Loucy (cell line): ENCODE data around the gene ISM1.

ENCODE experiments used
- H2AFZ ChIP-seq: fragments of 200-600 bp; sonication (generic); 2 replicates; pipeline ENCODE4 v1.6.0; 2016; ENCODE audit warnings: antibody characterized with exemption, mild to moderate bottlenecking, low read length, moderate library complexity
- H3F3A ChIP-seq: fragments of 200-600 bp; 2 replicates; pipeline ENCODE4 v1.6.0; 2016; ENCODE audit warnings: antibody characterized with exemption, low read depth, mild to moderate bottlenecking
- H3K27me3 ChIP-seq: fragments of 200-600 bp; sonication (generic); 2 replicates; pipeline ENCODE4 v1.6.1; 2014; ENCODE audit warnings: low read length, mild to moderate bottlenecking; ENCODE audit not compliant: insufficient read depth, poor library complexity, severe bottlenecking
- H3K36me3 ChIP-seq: fragments of 200-600 bp; sonication (generic); 2 replicates; pipeline ENCODE4 v1.6.1; 2016; ENCODE audit warnings: low read length; ENCODE audit not compliant: insufficient read depth
- H3K4me1 ChIP-seq: fragments of 200-600 bp; sonication (generic); 2 replicates; pipeline ENCODE4 v1.5.1; 2014; ENCODE audit warnings: low read length, mild to moderate bottlenecking; ENCODE audit not compliant: insufficient read depth, poor library complexity, severe bottlenecking
- H3K4me2 ChIP-seq: fragments of 200-600 bp; sonication (generic); 2 replicates; pipeline ENCODE4 v1.6.0; 2014; ENCODE audit warnings: antibody characterized with exemption, low read length, low read depth, mild to moderate bottlenecking; ENCODE audit not compliant: poor library complexity, severe bottlenecking
- H3K4me3 ChIP-seq: fragments of 200-600 bp; sonication (generic); 2 replicates; pipeline ENCODE4 v1.5.1; 2014; ENCODE audit warnings: low read length, mild to moderate bottlenecking, mixed read lengths; ENCODE audit not compliant: poor library complexity, severe bottlenecking
- H3K79me2 ChIP-seq: fragments of 200-600 bp; sonication (generic); 2 replicates; pipeline ENCODE4 v1.6.1; 2014; ENCODE audit warnings: low read length; ENCODE audit not compliant: insufficient read depth
- H3K9ac ChIP-seq: fragments of 200-600 bp; sonication (generic); 2 replicates; pipeline ENCODE4 v1.6.0; 2014; ENCODE audit warnings: mild to moderate bottlenecking, low read depth, low read length, moderate library complexity; ENCODE audit not compliant: poor library complexity, severe bottlenecking
- H3K9me2 ChIP-seq: fragments of 200-600 bp; sonication (generic); replicated peaks from 2 replicates; pipeline ENCODE4 v1.6.1; 2016; ENCODE audit warnings: low read depth, low read length, mixed read lengths
- H3K9me3 ChIP-seq: fragments of 200-600 bp; sonication (generic); 2 replicates; pipeline ENCODE4 v1.6.1; 2014; ENCODE audit warnings: mild to moderate bottlenecking, antibody characterized with exemption, low read length, low read depth; ENCODE audit not compliant: insufficient read depth
- H4K20me1 ChIP-seq: fragments of 200-600 bp; sonication (generic); 2 replicates; pipeline ENCODE4 v1.6.0; 2014; ENCODE audit warnings: antibody characterized with exemption, low read length, mild to moderate bottlenecking; ENCODE audit not compliant: insufficient read depth, poor library complexity, severe bottlenecking
- CTCF ChIP-seq: fragments of 200-600 bp; sonication (generic); conservative IDR thresholded peaks from 2 replicates; pipeline ENCODE4 v1.5.1; 2014; ENCODE audit warnings: mild to moderate bottlenecking, antibody characterized with exemption, low read length
- EZH2phosphoT487 ChIP-seq: fragments of 200-600 bp; IDR thresholded peaks from 2 replicates; pipeline ENCODE4 v1.6.1; 2018; ENCODE audit warnings: antibody characterized with exemption, mild to moderate bottlenecking, moderate library complexity, borderline replicate concordance

Gene ISM1

GRCh38 chr20:13238001-13238653, 17.1 kb downstream of the ISM1 start:
- Histone ChIP-seq H3K4me3 (no peak overlapping the region), H3F3A (no peaks in the 10 kb centered on the region), H3K4me1 (no peaks in the 10 kb centered on the region), H3K79me2 (no peaks in the 10 kb centered on the region), H3K9ac (no peak overlapping the region), H3K4me2 (no peak overlapping the region), H3K36me3 (no peaks in the 10 kb centered on the region), H2AFZ (no peak overlapping the region), H4K20me1 (no peaks in the 10 kb centered on the region), H3K9me2 (no peaks in the 10 kb centered on the region), H3K9me3 (no peaks in the 10 kb centered on the region), H3K27me3 (no peaks in the 10 kb centered on the region)
- TF ChIP-seq CTCF (no peak), EZH2phosphoT487 (no peak)

- H3K4me2 ChIP-seq = no peak overlapping the region
- no peaks in the 10 kb centered on the region for H3K79me2 ChIP-seq
- H3K9me3 ChIP-seq = no peaks in the 10 kb centered on the region
- H3F3A ChIP-seq = no peaks in the 10 kb centered on the region
- no peak for TF ChIP-seq EZH2phosphoT487
- TF ChIP-seq CTCF = no peak
- no peak overlapping the region for H3K9ac ChIP-seq
- no peaks in the 10 kb centered on the region for H3K36me3 ChIP-seq
- peaks cover 14% of the 10 kb centered on the region for H3K4me1 ChIP-seq
- H3K27me3 ChIP-seq = no peaks in the 10 kb centered on the region
- H3K4me3 ChIP-seq = no peak overlapping the region
- no peaks in the 10 kb centered on the region for H3K9me2 ChIP-seq
- H2AFZ ChIP-seq = no peak overlapping the region
- H4K20me1 ChIP-seq = no peaks in the 10 kb centered on the region
Measured at GRCh38 chr20:13243826-13244376, 22.8 kb downstream of the ISM1 start.

GRCh38 chr20:13245250-13245723, 24.2 kb downstream of the ISM1 start:
- Histone ChIP-seq H2AFZ (no peak overlapping the region), H3F3A (no peaks in the 10 kb centered on the region), H3K4me1 (peaks cover 14% of the 10 kb centered on the region), H3K36me3 (no peaks in the 10 kb centered on the region), H3K4me2 (no peak overlapping the region), H4K20me1 (no peaks in the 10 kb centered on the region), H3K9me3 (no peaks in the 10 kb centered on the region), H3K9me2 (no peaks in the 10 kb centered on the region), H3K9ac (no peak overlapping the region), H3K4me3 (no peak overlapping the region), H3K79me2 (no peaks in the 10 kb centered on the region), H3K27me3 (no peaks in the 10 kb centered on the region)
- TF ChIP-seq CTCF (no peak), EZH2phosphoT487 (no peak)
